HL-60 (cell line): ENCODE measurements around the gene PGM2L1.

Experiments used
- GABPA ChIP-seq: IDR thresholded peaks from 2 replicates; pipeline ENCODE4 v1.6.1; 2012; ENCODE audit warnings: low read depth
- POLR2AphosphoS5 ChIP-seq: IDR thresholded peaks from 2 replicates; pipeline ENCODE4 v1.6.1; 2012; ENCODE audit warnings: low read depth
- SPI1 ChIP-seq: IDR thresholded peaks from 2 replicates; pipeline ENCODE4 v1.6.1; 2012; ENCODE audit warnings: low read depth, mild to moderate bottlenecking, borderline replicate concordance
- TF ChIP-seq, protein P1 (sequence below): IDR thresholded peaks from one replicate; pipeline ENCODE4 v1.5.1; 2011; ENCODE audit warnings: low read length, control low read depth, inconsistent platforms; ENCODE audit not compliant: insufficient read depth

DNA sequence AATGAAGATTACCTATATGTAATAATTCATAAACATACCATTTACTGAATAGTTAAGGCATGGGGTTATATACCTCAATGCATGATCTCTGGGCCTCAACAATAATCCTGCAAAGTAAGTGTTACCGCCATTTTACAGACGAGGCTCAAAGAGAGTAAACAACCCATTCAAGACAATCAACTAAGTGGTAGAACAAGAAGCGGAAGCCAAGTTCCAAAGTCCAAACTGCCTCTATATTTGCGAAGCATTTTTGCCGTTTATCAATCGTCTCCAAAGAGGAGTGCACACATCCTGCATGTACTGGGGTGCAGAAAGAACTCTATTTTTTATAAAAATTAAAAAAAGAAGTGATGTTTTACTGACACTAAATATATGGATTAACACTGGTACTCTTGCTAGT is 59.3 kb downstream of the PGM2L1 start:
- TF ChIP-seq, protein P1, sequence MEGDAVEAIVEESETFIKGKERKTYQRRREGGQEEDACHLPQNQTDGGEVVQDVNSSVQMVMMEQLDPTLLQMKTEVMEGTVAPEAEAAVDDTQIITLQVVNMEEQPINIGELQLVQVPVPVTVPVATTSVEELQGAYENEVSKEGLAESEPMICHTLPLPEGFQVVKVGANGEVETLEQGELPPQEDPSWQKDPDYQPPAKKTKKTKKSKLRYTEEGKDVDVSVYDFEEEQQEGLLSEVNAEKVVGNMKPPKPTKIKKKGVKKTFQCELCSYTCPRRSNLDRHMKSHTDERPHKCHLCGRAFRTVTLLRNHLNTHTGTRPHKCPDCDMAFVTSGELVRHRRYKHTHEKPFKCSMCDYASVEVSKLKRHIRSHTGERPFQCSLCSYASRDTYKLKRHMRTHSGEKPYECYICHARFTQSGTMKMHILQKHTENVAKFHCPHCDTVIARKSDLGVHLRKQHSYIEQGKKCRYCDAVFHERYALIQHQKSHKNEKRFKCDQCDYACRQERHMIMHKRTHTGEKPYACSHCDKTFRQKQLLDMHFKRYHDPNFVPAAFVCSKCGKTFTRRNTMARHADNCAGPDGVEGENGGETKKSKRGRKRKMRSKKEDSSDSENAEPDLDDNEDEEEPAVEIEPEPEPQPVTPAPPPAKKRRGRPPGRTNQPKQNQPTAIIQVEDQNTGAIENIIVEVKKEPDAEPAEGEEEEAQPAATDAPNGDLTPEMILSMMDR = no peak
- TF ChIP-seq POLR2AphosphoS5 (no peak), GABPA (no peak), SPI1 (no peak)
